WERI-Rb-1 (cell line): Measurements from ENCODE around the gene PKNOX1.
A peak's percentile ranks its signal among the peaks of the same experiment; 100 is the strongest.

Experiments
- DNase-seq: peaks from one replicate; pipeline ENCODE4 v3.0.0-alpha.2; 2020
- H3K27ac ChIP-seq: fragments of 250-450 bp; sonication (Bioruptor Pico); 2 replicates; pipeline ENCODE4 v1.5.1; 2020; ENCODE audit warnings: mild to moderate bottlenecking, moderate library complexity
- H3K27me3 ChIP-seq: fragments of 250-450 bp; sonication (Bioruptor Pico); 2 replicates; pipeline ENCODE4 v1.5.1; 2021; ENCODE audit warnings: mild to moderate bottlenecking, low read depth, moderate library complexity; ENCODE audit not compliant: insufficient read depth, severe bottlenecking
- H3K36me3 ChIP-seq: fragments of 250-450 bp; sonication (Bioruptor Pico); 2 replicates; pipeline ENCODE4 v1.5.1; 2020; ENCODE audit warnings: mild to moderate bottlenecking, moderate library complexity
- H3K4me3 ChIP-seq: 2 replicates; pipeline ENCODE4 v1.5.1; 2011; ENCODE audit warnings: low read depth, mild to moderate bottlenecking, control low read depth, low read length
- H3K9me3 ChIP-seq: fragments of 250-450 bp; sonication (Bioruptor Pico); 2 replicates; pipeline ENCODE4 v1.5.1; 2021; ENCODE audit warnings: mild to moderate bottlenecking, moderate library complexity; ENCODE audit not compliant: severe bottlenecking
- CTCF ChIP-seq: IDR thresholded peaks from 2 replicates; pipeline ENCODE4 v1.5.1; 2011; ENCODE audit warnings: low read depth, mild to moderate bottlenecking, control low read depth, inconsistent platforms, low read length

PKNOX1 gene

GRCh38 chr21:42971897-42972275 lies 2.5 kb upstream of the PKNOX1 start:
- Histone ChIP-seq H3K4me3 (no peak overlapping the region), H3K27ac (no peak overlapping the region)
- TF ChIP-seq CTCF, result no peak

GRCh38 chr21:42973309-42973990 lies 912 bp upstream of the PKNOX1 start:
- Histone ChIP-seq H3K36me3 (peaks cover 17% of the 10 kb centered on the region), H3K4me3 (peak overlapping the region; percentile 48), H3K27ac (peak overlapping the region; percentile 94), H3K27me3 (no peaks in the 10 kb centered on the region), H3K9me3 (no peaks in the 10 kb centered on the region)
- DNase-seq, result no peak
- TF ChIP-seq CTCF, result no peak

More at GRCh38 chr21:42971897-42972275, 2.5 kb upstream of the PKNOX1 start:
- Histone ChIP-seq H3K27me3 (no peaks in the 10 kb centered on the region), H3K36me3 (peaks cover 17% of the 10 kb centered on the region), H3K9me3 (no peaks in the 10 kb centered on the region)
- DNase-seq, result no peak

- H3K4me3 ChIP-seq, result peak overlapping the region; percentile 82
- H3K27ac ChIP-seq, result peak overlapping the region; percentile 98
- no peaks in the 10 kb centered on the region for H3K27me3 ChIP-seq
- no peaks in the 10 kb centered on the region for H3K9me3 ChIP-seq
- no peak for TF ChIP-seq CTCF
- peak; percentile 82 for DNase-seq
- H3K36me3 ChIP-seq, result peaks cover 17% of the 10 kb centered on the region
Measured at GRCh38 chr21:42974832-42975820, 764 bp downstream of the PKNOX1 start.

GRCh38 chr21:42975886-42976608 lies 1.7 kb downstream of the PKNOX1 start:
- Histone ChIP-seq H3K36me3 (peaks cover 17% of the 10 kb centered on the region), H3K27ac (peak overlapping the region; percentile 98), H3K27me3 (no peaks in the 10 kb centered on the region), H3K4me3 (peak overlapping the region; percentile 82), H3K9me3 (no peaks in the 10 kb centered on the region)
- DNase-seq, result no peak
- TF ChIP-seq CTCF, result no peak

GRCh38 chr21:42980312-42981213 lies 6.2 kb downstream of the PKNOX1 start:
- H3K4me3 ChIP-seq, result no peak overlapping the region
- no peaks in the 10 kb centered on the region for H3K27me3 ChIP-seq
- H3K27ac ChIP-seq, result peak overlapping the region; percentile 23
- H3K36me3 ChIP-seq, result peaks cover 13% of the 10 kb centered on the region
- TF ChIP-seq CTCF, result no peak
- H3K9me3 ChIP-seq, result no peaks in the 10 kb centered on the region
- no peak for DNase-seq
